Prostate gland (tissue), 2 donors: ENCODE measurements around the gene ADCY4.

Experiments used
- CTCF ChIP-seq, 4 experiments: fragments of 200-600 bp in 2 of 4; fragments of 450-650 bp in 2 of 4; sonication (generic) in 2 of 4; IDR thresholded peaks; 1 replicate in 3 of 4; 2 replicates in 1 of 4; pipeline ENCODE4 v1.5.1; 2016 to 2019; ENCODE audit warnings: antibody characterized with exemption in 4 of 4, mild to moderate bottlenecking in 2 of 4, moderate library complexity in 2 of 4
- POLR2A ChIP-seq: fragments of 450-650 bp; IDR thresholded peaks from one replicate; pipeline ENCODE4 v1.6.1; 2016; ENCODE audit warnings: antibody characterized with exemption, mild to moderate bottlenecking
- POLR2AphosphoS5 ChIP-seq: sonication (generic); formaldehyde crosslinking; IDR thresholded peaks from one replicate; pipeline ENCODE4 v1.6.1; 2017; ENCODE audit warnings: antibody characterized with exemption

- TF ChIP-seq POLR2A = no peak
- TF ChIP-seq CTCF (IDR thresholded peaks at IDR 0.05) = no peak
- TF ChIP-seq POLR2AphosphoS5 = no peak
Measured at GRCh38 chr14:24312736-24313507, 21.9 kb downstream of the ADCY4 start.
